NCI-H2227 (cell line): ENCODE data around the gene TMEM151B.
"Not testable (repeated sequence)": the region's sequence is repeated elsewhere in the genome, so short reads cannot be mapped to it uniquely, and the experiment has no call there.

Source experiments
- DNase-seq: peaks from one replicate; lab custom pipeline; 2025; ENCODE audit not compliant: unreplicated experiment; lab: John Stamatoyannopoulos, UW

TMEM151B gene

DNA sequence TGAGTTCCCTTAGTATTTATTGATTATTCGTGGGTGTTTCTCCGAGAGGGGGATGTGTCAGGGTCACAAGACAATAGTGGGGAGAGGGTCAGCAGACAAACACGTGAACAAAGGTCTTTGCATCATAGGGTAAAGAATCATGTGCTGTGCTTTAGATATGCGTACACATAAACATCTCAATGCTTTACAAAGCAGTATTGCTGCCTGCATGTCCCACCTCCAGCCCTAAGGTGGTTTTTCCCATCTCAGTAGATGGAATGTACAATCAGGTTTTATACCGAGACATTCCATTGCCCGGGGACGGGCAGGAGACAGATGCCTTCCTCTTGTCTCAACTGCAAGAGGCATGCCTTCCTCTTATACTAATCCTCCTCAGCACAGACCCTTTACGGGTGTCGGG lies 58.0 kb downstream of the TMEM151B start:
- DNase-seq: not testable (repeated sequence)

DNA sequence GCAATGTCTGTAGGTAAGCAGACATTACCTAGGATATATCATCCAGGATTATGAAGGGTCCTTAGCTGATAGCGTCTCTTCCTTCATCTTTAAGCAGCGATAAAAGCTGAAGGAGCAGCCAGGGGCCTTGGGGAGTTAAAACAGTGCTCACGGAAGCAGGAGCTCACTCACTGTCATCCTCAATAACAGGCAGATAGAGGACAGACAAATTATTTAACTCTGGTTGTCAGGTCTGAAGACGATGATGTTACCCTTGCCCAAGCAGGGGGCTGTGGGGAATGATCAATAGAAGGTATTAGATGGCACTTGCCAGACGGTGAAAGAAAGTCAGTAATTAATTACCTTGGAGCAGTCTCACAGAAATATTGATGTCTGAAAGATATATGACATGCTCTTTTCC lies 59.6 kb downstream of the TMEM151B start:
- no peak for DNase-seq

DNA sequence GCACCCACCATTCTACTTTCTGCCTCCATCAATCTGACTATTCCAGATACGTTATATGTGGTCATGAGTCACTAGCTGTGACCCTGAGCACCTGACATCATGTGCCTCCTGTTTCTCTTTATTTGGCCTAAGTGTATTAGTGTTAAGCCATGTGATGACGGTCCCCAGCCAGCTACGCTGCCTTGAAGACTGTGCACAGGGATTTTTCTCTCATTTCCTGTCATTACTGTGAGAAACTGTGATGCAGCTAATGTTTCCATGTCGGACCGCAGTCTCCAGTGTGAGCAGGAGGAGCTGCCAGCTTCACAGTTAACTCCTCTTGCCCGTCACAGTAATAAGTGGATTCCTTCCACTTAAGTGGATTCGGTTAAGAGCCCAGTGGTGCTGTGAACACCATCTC lies 62.3 kb downstream of the TMEM151B start:
- peak; percentile 35 for DNase-seq

DNA sequence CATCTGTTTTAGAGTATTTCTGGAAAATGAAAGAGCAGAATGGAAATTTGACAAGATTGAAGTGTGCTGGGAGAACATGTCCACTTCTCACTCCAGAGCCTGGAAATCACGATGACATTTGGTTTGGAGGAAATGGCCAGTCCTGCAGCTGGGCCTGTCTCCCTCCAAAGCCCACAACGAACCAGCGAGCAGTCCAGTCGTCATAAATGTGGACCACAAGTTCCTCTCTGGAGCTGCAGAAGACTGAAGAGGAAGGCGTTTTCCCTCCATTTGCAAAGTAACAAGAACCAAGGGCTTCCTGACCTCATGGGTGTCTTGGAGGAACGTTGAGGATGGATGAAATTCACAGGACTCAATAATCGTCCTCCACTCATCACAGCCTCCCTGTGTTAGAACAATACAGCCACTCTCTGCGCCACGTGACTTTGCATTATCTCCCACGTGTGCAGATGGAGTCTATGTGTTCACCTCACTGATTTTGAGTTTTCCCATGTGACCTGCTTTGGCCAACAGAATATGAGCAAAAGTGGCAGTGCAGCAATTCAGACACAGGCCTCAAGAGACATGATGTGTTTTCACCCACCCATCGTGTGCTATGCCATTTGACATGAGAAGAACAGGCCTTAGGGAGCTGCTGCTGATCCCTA lies 63.1 kb downstream of the TMEM151B start:
- no peak for DNase-seq

GRCh38 chr6:44333942-44334341 lies 63.7 kb downstream of the TMEM151B start:
- DNase-seq: no peak

- DNase-seq: no peak
Measured at GRCh38 chr6:44335631-44336030, 65.4 kb downstream of the TMEM151B start.

DNA sequence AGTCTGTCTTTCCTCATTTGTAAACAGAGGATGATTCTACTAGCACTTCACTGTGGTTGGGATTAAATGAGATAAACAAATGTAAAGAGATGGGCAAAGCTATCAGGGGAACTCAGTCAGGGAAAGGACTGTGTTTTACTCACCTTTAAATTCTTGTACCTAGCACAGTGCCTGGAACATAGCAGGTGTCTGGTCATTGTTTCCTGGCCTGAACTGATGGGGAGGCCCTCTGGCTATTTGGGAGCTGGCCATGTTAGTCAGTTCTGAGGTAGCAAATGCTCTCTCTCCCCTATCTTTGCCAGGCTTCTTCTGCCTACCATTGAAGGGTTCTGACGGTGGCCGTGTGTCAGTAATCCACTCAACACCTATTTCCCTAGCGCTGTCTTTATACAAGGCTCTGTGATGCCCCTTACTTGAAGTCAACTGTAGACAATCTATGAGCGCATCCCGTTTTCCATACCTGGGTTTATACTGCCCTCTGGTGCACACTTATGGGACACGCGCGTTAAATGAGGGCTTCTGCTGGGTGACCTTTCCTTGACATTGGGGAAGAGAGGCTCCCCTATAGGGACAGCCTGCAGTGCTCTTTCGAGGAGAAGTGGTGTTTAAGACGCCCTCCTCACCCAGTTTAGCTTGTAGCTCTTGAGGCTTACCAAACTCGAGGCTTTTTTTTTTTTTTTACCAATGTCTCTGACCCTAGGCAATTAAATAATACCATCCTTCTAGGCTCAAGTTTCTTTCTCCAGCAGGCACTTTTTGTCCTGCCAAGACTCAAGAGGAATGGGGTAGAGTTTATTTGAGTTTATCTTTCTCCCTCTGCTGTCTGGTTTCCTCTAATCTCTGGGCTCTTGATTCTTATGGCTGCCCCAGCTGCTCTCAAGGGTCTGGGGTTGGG lies 68.2 kb downstream of the TMEM151B start:
- DNase-seq: peak; percentile 79

DNA sequence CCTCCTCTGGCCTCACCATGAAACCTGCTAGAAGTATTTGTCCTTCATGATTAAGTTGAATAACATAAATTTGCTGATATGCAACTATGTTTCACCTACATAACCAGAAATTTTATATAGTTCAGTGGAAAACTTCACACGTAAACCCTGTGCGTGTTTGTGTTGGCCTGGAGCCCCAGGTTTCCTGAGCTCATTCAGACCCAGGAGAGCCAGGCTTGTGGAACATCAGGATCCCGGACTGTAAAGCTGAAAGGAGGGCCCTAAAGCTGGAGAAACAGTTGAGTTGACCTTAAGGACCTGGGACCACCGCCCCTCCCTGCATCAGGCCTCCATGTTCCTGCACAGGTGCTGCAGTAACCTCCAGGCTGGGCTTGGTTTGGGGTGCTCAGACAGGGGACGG lies 69.1 kb downstream of the TMEM151B start:
- DNase-seq: no peak

GRCh38 chr6:44339763-44340625 lies 69.7 kb downstream of the TMEM151B start:
- no peak for DNase-seq

DNA sequence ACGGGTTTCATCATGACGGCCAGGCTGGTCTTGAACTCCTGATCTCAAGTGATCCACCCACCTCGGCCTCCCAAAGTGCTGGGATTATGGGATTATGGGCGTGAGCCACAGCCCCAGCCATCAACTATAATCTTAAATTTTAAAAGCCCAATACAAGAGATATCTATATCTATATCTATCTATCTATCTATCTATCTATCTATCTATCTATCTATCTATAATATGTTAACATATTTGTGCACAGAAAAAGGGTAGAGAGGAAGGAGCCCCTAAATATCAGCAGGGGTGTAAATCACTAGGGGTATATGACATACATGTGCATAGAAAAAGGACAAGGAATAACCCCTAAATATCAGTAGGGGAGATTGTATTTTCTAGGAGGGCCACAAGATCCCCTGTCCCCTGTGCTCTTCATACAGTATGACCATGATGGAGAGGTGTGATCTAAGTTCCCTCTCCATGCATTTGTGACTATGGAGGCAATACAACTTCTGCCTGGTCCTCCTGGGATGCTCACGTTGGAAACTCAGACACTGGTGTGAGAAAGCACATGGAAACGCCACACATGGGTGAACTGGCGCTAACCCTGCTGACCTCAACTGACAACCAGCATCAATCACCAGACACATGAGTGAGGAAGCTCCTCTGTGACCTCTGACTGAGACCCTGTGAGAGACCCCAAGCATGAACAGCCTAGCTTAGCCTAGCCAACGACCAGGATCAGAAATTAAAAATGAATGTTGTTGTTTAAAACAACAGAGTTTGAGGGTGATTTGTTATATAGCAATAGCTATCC lies 71.0 kb downstream of the TMEM151B start:
- DNase-seq: no peak

DNA sequence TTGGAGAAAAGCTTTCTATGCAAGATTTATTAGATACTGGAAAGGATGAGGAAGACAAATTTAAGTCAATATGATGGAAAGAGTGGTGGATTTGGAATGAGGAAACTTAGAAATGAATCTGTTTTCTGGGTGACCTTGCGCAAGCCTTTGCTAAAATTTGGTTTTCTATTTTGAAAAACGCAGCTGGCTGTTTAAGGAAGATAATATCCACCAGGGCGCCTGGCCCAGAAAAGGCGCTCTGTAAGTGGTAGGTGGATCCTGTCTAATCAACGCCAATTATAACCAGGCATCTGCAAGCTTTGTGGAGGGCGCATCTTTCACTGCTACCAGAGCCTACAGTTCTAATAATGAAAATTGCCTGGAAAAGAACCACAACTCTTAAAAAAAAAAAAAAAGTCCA lies 71.8 kb downstream of the TMEM151B start:
- DNase-seq: peak; percentile 70

GRCh38 chr6:44342489-44342888 lies 72.2 kb downstream of the TMEM151B start, which contains the start of gene SPATS1:
SPATS1 (plus strand) TSS chr6:44342650; CDS start chr6:44343096, 446 bp downstream.
- DNase-seq: peak; percentile 70

DNA sequence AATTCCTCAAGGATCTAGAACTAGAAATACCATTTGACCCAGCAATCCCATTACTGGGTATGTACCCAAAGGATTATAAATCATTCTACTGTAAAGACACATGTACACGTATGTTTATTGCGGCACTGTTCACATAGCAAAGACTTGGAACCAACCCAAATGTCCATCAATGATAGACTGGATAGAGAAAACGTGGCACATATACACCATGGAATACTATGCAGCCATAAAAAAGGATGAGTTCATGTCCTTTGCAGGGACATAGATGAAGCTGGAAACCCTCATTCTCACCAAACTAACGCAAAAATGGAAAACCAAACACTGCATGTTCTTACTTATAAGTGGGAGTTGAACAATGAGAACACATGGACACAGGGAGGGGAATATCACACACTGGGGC lies 76.6 kb downstream of the TMEM151B start:
- not testable (repeated sequence) for DNase-seq

- DNase-seq: no peak
Measured at GRCh38 chr6:44349904-44350649, 79.8 kb downstream of the TMEM151B start.

- not testable (repeated sequence) for DNase-seq
Measured at GRCh38 chr6:44350650-44350994, 80.4 kb downstream of the TMEM151B start.

- DNase-seq: no peak
Measured at GRCh38 chr6:44352259-44352658, 82.0 kb downstream of the TMEM151B start.

DNA sequence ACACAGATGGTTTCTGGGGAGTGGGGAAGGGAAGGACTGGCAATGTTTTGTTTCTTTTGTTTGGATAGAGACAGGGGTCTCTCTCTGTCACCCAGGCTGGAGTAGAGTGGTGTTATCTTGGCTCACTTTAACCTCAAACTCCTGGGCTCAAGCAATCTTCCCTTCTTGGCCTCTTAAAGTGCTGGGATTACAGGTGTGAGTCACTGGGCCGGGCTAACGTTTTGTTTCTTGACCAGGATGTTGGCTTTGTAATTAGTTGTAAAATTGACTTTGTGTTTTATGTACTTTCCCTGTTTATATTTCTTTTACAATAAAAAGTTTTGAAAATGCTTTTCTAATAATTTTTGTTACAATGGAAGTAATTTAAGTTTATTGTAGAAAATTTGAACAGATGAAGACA lies 83.1 kb downstream of the TMEM151B start:
- DNase-seq: no peak

- DNase-seq: no peak
Measured at GRCh38 chr6:44355640-44356039, 85.4 kb downstream of the TMEM151B start.

GRCh38 chr6:44356487-44356886 lies 86.2 kb downstream of the TMEM151B start:
- DNase-seq: no peak
